ENCODE data around the gene PET100. TPM values are rescaled to one million over a fixed set of nuclear protein-coding genes. Genes with fewer than 3 reads are reported as not detected.

PET100 gene
- polyA plus RNA-seq, 3 donors, result 39.6 to 101 (median 62.3) TPM

DNA sequence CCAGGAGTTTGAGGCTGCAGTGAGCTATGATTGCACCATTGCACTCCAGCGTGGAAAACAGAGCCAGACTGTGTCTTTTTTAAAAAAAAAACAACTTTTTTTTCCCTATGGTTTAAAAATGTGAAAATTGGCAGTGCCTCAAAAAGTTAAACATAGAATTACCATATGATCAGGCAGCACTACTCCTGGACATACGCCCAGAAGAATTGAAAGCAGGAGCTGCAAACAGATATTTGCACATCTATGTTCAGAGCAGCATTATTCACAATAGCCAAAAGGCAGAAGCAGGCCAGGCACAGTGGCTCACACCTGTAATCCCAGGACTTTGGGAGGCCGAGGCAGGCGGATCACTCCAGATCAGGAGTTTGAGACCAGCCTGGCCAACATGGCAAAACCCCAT is 35.5 kb downstream of the PET100 start:
- H3K27ac ChIP-seq (ENCODE audit: low read depth, low read length), result no peak overlapping the region
- 42 to 53% (median 48%) methylated on average over 4 of the region's 4 CpGs for WGBS, 3 donors

DNA sequence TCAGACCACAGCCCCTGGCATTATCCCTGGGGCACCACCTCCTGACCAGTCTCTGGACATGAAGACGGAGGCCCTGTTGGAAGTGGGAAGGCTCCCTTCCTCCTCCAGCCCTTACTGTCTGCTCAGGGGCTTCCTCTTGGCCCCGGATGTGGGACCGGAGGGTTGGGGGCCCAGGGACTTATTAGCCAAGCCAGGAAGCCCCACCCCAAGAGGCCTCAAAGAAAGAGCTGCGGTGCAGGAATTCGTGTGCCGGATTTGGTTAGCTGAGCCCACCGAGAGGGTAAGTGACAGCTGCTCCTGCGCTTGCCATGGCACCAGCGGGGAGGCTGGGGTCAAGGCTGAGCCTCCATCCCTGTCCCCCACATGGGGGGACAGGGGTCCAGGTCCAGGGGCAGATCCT is 39.2 kb downstream of the PET100 start, which contains the start of gene RETN:
TSS of gene RETN (plus strand) at position 208 of the 400 bp plus-strand sequence. CDS start 278 bp downstream, outside the sequence.
- no peak within 1 kb of the TSS for H3K27ac ChIP-seq (ENCODE audit: low read depth, low read length)
- 47 to 75% (median 58%) methylated on average over 5 to 9 of the region's 9 CpGs for WGBS, 3 donors

DNA sequence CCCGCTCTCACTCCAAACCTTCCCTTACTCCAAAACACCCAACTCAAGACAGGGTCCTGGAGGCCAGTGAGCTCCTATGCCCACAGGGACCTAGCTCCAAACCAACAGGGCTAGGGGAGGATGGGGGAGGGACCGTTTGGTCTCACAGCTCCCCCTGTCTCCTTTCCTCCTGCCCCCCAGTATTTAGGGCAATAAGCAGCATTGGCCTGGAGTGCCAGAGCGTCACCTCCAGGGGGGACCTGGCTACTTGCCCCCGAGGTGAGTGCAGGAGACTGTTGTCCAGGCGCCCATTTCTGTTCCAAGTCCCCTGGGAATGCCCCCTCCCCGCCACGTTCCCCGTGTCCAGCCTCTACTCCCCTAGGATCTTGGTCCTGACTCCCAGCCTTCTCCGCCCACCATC is 40.0 kb downstream of the PET100 start:
- 21 to 37% (median 30%) methylated on average over 9 of the region's 9 CpGs for WGBS, 3 donors
- no peak overlapping the region for H3K27ac ChIP-seq (ENCODE audit: low read depth, low read length)

DNA sequence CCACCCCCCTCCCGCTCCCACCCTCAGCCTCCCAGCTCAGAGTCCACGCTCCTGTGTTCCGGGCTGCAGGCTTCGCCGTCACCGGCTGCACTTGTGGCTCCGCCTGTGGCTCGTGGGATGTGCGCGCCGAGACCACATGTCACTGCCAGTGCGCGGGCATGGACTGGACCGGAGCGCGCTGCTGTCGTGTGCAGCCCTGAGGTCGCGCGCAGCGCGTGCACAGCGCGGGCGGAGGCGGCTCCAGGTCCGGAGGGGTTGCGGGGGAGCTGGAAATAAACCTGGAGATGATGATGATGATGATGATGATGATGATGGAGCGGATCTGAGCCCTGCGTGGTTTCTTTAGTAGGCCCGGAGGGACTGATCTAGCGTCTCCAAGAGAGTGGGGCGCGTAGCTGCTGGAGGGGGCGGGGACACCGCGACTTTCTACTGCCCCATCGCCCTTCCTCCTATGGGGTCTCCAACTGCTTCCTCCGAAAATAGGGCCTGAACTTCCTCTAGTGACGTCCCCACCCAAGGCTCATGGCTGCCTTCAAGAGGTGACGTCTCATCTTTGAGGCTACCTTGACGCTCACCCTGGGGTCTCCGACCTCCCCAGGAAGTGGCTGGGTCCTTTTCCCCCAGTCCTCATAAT is 40.7 kb downstream of the PET100 start:
- WGBS, 3 donors, result 1 to 2% (median 1%) methylated on average over 40 to 43 of the region's 43 CpGs

DNA sequence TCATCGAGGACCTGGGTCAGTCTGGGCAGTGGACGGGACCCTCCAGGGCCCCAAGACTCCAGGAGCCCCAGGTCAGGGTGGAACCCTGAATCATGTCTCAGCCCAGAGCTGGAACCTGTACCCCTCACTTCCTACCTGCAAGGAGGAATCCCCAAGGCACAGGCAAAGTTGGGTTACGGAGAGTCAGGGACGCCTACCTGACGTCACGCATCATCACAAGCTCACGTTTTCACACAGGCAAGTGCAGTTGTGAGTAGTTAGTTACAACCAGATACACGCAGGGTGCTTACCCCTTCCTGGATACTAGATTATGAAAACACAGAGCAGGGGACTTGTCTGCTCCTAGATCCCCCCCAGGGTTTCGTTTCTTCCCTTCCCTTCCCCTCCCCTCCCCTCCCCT is 41.2 kb downstream of the PET100 start:
- 19 to 43% (median 30%) methylated on average over 9 of the region's 9 CpGs for WGBS, 3 donors
- H3K27ac ChIP-seq (ENCODE audit: low read depth, low read length), result no peak overlapping the region

More for the DNA sequence above, 40.7 kb downstream of the PET100 start:
- no peak overlapping the region for H3K27ac ChIP-seq (ENCODE audit: low read depth, low read length)

DNA sequence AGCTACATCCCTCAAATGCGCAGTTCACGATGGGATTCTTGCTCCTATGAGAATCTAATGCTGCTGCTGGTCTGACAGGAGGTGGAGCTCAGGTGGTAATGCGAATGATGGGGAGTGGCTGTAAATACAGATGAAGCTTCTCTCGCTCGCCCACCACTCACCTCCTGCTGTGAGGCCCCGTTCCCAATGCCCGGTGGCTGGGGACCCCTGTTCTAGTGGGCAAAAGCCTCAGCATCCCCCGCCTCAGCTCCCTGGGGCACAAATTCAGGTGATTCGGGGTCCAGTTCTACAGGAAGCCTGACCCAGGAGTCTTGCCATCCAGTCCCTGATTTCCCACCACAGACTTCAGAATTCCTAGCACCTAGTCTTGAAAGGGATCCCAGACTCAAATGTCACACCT is 42.9 kb downstream of the PET100 start:
- no peak overlapping the region for H3K27ac ChIP-seq (ENCODE audit: low read depth, low read length)
- WGBS, 3 donors, result 29 to 59% (median 54%) methylated on average over 9 of the region's 9 CpGs

DNA sequence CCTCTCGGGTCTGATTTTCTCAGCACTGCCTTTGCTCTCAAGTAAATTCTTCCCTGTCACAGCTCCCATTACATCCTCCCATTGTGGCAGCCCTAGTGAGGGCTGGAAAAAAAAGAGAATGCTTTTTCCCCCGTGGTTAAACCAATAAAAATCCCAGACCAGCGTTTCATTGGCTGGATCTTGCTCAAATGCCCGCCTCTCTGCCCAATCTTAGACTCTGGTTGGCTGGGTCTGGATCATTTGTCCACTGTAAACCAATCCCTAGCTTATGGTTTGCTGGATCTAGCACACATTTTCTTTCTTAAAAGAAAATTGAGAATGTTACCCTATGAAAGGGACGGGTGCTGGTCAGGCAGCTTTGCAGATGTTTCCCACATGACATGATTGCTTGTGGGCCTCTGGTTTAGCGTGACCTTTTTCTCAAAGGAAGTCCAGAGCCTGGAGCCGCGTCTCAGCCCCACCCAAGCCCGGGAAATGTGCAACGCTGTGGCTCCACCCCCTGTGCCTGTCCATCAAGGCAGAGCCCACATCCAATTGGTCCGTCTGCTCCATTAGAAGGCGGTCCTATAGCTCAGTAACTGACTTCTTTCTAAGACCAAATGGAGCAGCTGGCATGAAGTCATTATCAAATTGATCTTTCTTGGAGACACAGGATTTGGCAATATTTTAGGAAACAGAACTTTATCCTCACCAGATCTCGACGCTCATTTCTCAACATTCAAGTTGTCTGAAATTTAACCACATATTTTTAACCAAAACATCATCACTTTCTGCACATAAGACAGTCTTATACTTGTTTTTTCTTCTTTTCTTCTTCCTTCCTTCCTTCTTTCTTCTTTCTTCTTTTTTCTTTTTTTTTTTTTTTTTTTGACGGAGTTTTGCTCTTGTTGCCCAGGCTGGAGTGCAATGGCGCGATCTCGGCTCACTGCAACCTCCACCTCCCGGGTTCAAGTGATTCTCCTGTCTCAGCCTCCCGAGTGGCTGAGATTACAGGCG is 44.7 kb downstream of the PET100 start:
- no peak overlapping the region for H3K27ac ChIP-seq (ENCODE audit: low read depth, low read length)
- 42 to 51% (median 47%) methylated on average over 17 to 20 of the region's 21 CpGs for WGBS, 3 donors

DNA sequence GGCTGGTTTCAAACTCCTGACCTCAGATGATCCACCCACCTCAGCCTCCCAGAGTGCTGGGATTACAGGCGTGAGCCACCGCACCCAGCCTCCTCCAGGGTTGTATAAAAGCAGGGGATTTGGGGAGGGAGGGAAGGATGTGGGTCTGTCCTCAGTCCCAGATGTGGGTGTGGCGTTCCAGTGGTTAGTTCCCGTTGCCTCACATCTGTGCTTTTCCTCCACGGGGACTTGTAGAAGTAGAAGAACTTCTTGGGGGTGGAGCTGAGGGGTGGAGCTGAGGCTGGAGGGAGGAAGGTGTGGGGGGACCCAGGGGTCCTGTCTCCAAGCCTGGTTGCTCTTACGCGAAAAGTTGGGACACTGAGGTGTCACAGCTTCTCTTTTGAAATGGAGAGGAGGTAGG is 46.8 kb downstream of the PET100 start:
- WGBS, 3 donors, result 17 to 39% (median 17%) methylated on average over 7 of the region's 7 CpGs
- H3K27ac ChIP-seq (ENCODE audit: low read depth, low read length), result no peak overlapping the region

DNA sequence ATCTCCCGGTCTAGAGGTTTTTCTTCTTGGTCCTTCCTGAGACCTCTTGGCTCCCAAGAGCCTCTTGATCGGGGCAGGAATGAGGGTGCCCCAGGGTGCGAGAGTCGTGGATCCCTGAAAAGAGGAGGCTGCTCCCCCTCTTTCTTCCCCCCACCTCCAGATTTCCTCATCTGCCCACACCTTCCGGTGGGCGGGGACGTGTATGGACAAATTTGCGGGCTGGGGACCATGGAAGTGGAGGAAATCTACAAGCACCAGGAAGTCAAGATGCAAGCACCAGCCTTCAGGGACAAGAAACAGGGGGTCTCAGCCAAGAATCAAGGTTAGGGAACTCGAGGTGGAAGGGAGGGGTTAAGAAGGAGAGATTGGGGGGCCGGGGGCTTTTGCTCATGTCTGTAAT is 47.3 kb downstream of the PET100 start, which contains the start of gene MCEMP1:
TSS of gene MCEMP1 (plus strand) at position 237 of the 400 bp plus-strand sequence. CDS start at position 268, 31 bp downstream.
- H3K27ac ChIP-seq (ENCODE audit: low read depth, low read length), result no peak within 1 kb of the TSS
- WGBS, 3 donors, result 17 to 38% (median 22%) methylated on average over 10 of the region's 10 CpGs

DNA sequence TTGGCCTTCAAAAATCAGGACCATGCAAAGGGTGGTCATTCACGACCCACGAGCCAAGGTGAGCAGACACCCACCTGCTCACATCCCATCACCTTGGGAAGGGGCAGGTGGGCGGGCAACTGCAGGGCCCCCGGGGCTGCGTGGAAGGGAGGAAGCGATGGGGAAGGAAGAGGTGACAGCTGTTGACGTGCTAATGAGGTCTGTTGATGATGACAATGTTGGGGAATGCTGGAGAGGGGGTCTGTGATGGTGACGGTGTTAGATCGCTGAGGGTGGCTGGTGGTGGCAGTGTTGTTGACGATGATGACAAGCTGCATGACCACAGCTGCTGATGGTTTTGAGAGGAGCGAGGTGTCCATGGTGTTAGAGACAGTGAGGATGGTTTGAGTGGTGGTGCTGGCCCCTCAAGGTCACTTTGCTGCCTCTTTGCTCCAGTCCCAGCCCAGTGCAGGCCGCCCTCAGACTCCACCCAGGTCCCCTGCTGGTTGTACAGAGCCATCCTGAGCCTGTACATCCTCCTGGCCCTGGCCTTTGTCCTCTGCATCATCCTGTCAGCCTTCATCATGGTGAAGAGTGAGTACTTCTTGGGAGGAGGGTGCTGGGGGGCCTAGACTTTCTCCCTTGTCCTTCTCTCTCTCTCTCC is 48.2 kb downstream of the PET100 start:
- peak overlapping the region; percentile 10 for H3K27ac ChIP-seq (ENCODE audit: low read depth, low read length)
- 39 to 40% (median 39%) methylated on average over 12 of the region's 12 CpGs for WGBS, 3 donors

DNA sequence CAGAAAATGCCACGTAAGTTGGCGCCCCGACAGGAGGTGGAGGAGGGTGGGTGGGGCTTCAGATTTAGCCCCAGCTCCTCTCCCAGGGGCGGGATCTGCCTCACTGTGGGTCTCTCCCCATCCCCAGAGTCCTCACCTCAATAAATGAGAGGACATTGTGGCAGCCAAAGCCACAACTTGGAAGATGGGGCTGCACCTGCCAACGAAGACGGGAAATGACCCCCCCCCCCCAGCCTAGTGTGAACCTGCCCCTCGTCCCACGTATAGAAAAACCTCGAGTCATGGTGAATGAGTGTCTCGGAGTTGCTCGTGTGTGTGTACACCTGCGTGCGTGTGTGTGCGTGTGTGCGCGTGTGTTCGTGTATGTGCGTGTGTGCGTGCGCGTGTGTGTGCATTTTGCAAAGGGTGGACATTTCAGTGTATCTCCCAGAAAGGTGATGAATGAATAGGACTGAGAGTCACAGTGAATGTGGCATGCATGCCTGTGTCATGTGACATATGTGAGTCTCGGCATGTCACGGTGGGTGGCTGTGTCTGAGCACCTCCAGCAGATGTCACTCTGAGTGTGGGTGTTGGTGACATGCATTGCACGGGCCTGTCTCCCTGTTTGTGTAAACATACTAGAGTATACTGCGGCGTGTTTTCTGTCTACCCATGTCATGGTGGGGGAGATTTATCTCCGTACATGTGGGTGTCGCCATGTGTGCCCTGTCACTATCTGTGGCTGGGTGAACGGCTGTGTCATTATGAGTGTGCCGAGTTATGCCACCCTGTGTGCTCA is 49.6 kb downstream of the PET100 start:
- 43 to 44% (median 44%) methylated on average over 30 of the region's 30 CpGs for WGBS, 3 donors
- H3K27ac ChIP-seq (ENCODE audit: low read depth, low read length), result no peak overlapping the region

DNA sequence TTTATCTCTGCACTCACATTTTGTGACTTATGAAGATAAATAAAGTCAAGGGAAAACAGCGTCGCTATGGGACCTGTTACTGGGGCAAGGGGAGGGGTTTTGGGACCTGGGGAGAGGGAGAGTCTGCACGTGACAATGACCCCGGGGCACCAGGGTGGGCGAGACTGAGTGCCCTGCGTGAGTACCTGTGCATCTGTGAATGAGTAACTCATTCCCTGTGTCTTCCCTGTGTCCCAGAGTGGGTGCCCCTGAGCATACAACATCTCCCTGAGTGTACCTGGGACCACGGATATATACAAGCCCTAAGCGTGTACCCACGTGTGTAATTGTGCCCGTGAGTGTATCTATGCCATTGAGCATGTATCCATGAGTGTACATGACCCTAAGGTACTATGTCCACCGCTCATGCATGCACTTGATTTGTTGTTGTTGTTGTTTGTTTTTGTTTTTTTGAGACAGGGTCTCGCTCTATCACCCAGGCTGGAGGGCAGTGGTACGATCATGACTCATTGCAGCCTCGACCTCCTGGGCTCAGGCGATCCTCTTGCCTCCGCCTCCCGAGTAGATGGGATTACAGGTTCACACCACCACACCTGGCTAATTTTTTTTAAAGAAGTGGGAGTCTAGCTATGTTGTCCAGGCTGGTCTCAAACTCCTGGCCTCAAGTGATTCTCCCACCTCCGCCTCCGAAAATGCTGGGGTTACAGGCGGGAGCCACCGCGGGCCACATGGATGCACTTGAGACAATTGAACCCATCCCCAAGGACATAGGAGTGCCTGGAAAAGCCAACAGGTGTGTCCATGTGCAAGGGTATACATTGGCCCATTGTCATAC is 50.4 kb downstream of the PET100 start:
- H3K27ac ChIP-seq (ENCODE audit: low read depth, low read length), result no peak overlapping the region
- WGBS, 3 donors, result 42 to 50% (median 47%) methylated on average over 22 of the region's 22 CpGs

DNA sequence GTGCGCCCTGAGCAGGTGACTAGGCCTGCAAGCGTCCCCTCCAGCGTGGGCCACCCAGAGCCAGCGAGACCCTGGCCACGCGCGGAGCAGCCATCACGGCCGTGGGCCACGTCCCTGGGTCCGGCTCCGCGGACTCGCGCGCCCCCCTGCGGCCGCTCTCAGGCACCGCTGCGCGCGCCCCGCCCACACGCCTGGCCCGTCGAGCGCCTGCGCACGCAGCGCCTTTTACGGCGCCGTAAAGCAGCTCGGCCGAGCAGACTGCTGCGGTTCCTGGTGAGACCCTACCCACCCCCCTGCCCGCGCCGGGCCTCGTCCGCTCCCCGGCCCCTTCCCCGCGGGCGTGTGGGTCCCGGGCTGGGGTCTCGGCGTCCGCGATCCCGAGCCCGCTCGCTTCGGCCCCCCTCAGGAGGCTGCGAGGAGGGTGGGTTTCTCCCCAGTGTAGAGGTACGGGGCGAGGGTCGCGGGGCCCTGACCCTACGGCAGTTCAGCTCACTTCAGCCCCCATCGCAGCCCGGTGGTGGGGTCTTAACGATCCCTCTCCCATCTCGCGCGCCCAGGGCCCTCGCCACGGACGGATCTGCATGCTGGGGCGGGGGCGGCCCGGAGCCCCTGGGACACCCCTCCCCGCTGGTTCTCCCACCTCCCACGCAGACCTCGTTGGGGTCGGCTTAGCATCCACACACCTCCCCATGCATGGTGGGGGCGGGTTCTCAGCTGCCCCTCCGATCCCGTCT is 51.2 kb downstream of the PET100 start, which contains the start of gene TRAPPC5:
TSS of gene TRAPPC5 (plus strand) at position 228 of the 734 bp plus-strand sequence. CDS start 1,421 bp downstream, outside the sequence.
- WGBS, 3 donors, result 0% methylated on average over 58 to 79 of the region's 79 CpGs
- H3K27ac ChIP-seq (ENCODE audit: low read depth, low read length), result peak within 1 kb of the TSS; percentile 38

Measured in adipose tissue (tissue), 3 donors.